ENCODE measurements around the gene DDX28.

Gene DDX28, protein sequence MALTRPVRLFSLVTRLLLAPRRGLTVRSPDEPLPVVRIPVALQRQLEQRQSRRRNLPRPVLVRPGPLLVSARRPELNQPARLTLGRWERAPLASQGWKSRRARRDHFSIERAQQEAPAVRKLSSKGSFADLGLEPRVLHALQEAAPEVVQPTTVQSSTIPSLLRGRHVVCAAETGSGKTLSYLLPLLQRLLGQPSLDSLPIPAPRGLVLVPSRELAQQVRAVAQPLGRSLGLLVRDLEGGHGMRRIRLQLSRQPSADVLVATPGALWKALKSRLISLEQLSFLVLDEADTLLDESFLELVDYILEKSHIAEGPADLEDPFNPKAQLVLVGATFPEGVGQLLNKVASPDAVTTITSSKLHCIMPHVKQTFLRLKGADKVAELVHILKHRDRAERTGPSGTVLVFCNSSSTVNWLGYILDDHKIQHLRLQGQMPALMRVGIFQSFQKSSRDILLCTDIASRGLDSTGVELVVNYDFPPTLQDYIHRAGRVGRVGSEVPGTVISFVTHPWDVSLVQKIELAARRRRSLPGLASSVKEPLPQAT

DNA sequence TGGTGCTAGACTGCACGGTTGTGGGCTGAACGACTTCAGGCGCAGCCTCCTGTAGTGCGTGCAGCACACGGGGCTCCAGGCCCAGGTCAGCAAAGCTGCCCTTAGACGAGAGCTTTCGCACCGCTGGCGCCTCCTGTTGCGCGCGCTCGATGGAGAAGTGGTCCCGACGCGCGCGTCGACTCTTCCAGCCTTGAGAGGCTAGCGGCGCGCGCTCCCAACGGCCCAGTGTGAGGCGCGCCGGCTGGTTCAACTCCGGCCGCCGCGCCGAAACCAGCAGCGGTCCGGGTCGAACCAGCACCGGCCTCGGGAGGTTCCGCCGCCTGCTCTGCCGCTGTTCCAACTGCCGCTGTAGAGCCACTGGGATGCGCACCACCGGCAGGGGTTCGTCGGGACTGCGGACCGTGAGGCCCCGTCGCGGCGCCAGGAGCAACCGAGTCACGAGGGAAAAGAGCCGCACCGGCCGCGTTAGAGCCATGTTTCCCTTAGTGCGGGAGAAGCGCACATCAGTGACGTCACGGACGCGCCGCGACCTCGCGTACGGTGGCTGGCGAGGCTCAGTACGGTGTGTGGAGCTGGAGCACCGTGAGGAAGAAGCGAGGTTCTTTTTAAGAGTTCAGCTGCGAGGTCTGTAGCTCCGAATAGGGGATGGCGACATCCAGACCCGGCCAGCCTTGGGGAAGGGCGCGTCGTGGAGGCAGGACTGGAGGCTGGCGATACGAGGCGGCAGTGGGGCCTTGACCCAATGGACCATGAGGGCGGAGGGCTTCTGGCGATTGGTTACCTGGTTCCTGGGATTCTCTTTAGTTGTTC is at the start of gene DDX28, which contains the start of gene DUS2:
Gene DDX28, minus strand, starts transcription at position 505 of the 810 bp plus-strand sequence. Its CDS starts 30 bp downstream, at position 475.
Gene DUS2, plus strand, starts transcription at position 557 of the 810 bp plus-strand sequence. CDS start 14,740 bp downstream, outside the sequence.
- TF ChIP-seq POLR2A (IDR thresholded peaks at IDR 0.05; ENCODE audit: extremely low read depth, insufficient read length): peak; percentile 89
- TF ChIP-seq, protein P1, sequence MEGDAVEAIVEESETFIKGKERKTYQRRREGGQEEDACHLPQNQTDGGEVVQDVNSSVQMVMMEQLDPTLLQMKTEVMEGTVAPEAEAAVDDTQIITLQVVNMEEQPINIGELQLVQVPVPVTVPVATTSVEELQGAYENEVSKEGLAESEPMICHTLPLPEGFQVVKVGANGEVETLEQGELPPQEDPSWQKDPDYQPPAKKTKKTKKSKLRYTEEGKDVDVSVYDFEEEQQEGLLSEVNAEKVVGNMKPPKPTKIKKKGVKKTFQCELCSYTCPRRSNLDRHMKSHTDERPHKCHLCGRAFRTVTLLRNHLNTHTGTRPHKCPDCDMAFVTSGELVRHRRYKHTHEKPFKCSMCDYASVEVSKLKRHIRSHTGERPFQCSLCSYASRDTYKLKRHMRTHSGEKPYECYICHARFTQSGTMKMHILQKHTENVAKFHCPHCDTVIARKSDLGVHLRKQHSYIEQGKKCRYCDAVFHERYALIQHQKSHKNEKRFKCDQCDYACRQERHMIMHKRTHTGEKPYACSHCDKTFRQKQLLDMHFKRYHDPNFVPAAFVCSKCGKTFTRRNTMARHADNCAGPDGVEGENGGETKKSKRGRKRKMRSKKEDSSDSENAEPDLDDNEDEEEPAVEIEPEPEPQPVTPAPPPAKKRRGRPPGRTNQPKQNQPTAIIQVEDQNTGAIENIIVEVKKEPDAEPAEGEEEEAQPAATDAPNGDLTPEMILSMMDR (IDR thresholded peaks at IDR 0.05; ENCODE audit: low read depth, low read length): no peak
- peak; percentile 97 for TF ChIP-seq MYC (IDR thresholded peaks at IDR 0.05; ENCODE audit: low read depth, low read length)
- TF ChIP-seq, protein P2, sequence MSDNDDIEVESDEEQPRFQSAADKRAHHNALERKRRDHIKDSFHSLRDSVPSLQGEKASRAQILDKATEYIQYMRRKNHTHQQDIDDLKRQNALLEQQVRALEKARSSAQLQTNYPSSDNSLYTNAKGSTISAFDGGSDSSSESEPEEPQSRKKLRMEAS (IDR thresholded peaks at IDR 0.05; ENCODE audit: low read depth, low read length): peak; percentile 91
- H3K4me3 ChIP-seq (ENCODE audit: low read depth, low read length): peak within 1 kb of the TSS; percentile 95
- peak; percentile 97 for DNase-seq (ENCODE audit: low read depth)

- no peak overlapping the region for H3K4me3 ChIP-seq (ENCODE audit: low read depth, low read length)
- DNase-seq (ENCODE audit: low read depth): peak; percentile 26
- TF ChIP-seq MYC (IDR thresholded peaks at IDR 0.05; ENCODE audit: low read depth, low read length) (no peak), POLR2A (IDR thresholded peaks at IDR 0.05; ENCODE audit: extremely low read depth, insufficient read length) (no peak)
- TF ChIP-seq, protein P1 (IDR thresholded peaks at IDR 0.05; ENCODE audit: low read depth, low read length): no peak
- TF ChIP-seq, protein P2 (IDR thresholded peaks at IDR 0.05; ENCODE audit: low read depth, low read length): no peak
Observed at GRCh38 chr16:68072038-68072695, 49.1 kb upstream of the DDX28 start.

- no peak for DNase-seq (ENCODE audit: low read depth)
- H3K4me3 ChIP-seq (ENCODE audit: low read depth, low read length): no peak overlapping the region
- TF ChIP-seq POLR2A (IDR thresholded peaks at IDR 0.05; ENCODE audit: extremely low read depth, insufficient read length): no peak
- TF ChIP-seq MYC (IDR thresholded peaks at IDR 0.05; ENCODE audit: low read depth, low read length): no peak
- TF ChIP-seq, protein P1 (IDR thresholded peaks at IDR 0.05; ENCODE audit: low read depth, low read length): no peak
- TF ChIP-seq, protein P2 (IDR thresholded peaks at IDR 0.05; ENCODE audit: low read depth, low read length): no peak
Observed at GRCh38 chr16:68071518-68071901, 48.5 kb upstream of the DDX28 start.

DNA sequence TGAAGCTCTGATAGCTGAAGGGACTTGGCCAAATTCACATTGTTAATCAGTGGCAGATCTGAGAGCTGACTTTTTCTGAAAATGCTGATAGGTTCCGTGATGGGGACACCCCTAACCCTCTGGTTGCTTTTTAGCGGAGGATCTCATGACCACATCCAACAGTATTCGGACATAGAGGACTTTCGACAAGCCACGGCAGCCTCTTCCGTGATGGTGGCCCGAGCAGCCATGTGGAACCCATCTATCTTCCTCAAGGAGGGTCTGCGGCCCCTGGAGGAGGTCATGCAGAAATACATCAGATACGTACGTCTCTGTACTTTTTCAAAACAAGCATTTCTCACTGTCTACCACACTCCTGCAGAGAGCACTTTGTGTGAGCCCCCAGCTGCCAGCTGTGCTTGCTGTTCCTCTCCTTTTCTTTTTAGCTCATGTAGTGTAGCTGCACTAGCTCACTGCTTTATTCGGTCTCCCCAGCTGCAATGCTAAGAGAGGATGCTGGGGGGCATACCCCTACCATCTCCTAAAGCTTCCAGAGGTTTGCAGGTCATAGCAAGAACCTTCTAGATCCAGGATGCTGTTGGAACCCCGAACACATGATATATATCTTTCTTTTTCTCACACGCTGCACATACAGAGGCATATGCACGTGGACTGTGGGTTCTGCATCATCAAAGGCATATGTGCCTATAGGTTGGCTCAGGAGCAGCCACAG is 47.9 kb upstream of the DDX28 start:
- DNase-seq (ENCODE audit: low read depth): no peak
- no peak overlapping the region for H3K4me3 ChIP-seq (ENCODE audit: low read depth, low read length)
- TF ChIP-seq POLR2A (IDR thresholded peaks at IDR 0.05; ENCODE audit: extremely low read depth, insufficient read length): no peak
- TF ChIP-seq, protein P2 (IDR thresholded peaks at IDR 0.05; ENCODE audit: low read depth, low read length): no peak
- TF ChIP-seq, protein P1 (IDR thresholded peaks at IDR 0.05; ENCODE audit: low read depth, low read length): no peak
- no peak for TF ChIP-seq MYC (IDR thresholded peaks at IDR 0.05; ENCODE audit: low read depth, low read length)

Measured in NB4 (cell line).